GM12892 (cell line): Measurements from ENCODE around the gene RD3L.

Experiments
- POLR2AphosphoS5 ChIP-seq: IDR thresholded peaks from 2 replicates; pipeline ENCODE4 v1.6.1; 2011; ENCODE audit warnings: low read depth, low read length, control low read depth
- TAF1 ChIP-seq: IDR thresholded peaks from 2 replicates; pipeline ENCODE4 v1.6.1; 2011; ENCODE audit warnings: low read depth, mild to moderate bottlenecking, control low read depth, low read length, borderline replicate concordance

GRCh38 chr14:103909531-103910261 lies 32.6 kb downstream of the RD3L start:
- TF ChIP-seq TAF1 = no peak
- TF ChIP-seq POLR2AphosphoS5 = no peak
